Measurements from ENCODE around the gene YWHAH. TPM values are rescaled to one million over a fixed set of nuclear protein-coding genes. Genes with fewer than 3 reads are reported as not detected.

The YWHAH gene
- total and polyA plus RNA-seq, 9 of the 15 experiments (the other 6 are each of a cell fraction or from before 2014, with no cell fraction given) = 32.0 to 177 (median 114) TPM

DNA sequence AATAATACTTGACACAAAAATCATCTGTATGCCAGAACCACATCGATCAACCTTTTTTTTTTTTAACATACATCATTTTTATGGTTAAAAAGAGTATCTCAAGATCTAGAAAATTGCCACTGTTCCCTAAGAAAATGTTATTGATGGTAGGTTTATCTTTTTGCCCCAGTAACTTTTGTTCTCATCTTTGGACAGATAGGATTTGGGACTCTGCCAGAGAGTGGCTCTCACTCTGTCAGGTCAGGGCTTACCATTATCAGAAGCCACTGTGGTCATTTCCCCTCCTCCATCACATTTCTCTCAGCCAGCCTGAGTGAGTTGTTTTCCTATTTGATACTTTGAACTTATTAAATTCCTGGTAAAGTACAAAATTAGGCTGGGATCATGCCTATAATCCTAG lies 47.9 kb upstream of the YWHAH start (continued):
- TF ChIP-seq TBP (optimal IDR thresholded peaks at IDR 0.05; ENCODE audit: low read depth, low read length) (no peak), NFIC (IDR thresholded peaks at IDR 0.05) (peak; percentile 96), ETV6 (IDR thresholded peaks at IDR 0.05; ENCODE audit: borderline replicate concordance in 1 of 2, low read depth in 2 of 2, low read length in 1 of 2) (no peak), ETV6 (CRISPR knock-in tag; IDR thresholded peaks at IDR 0.05; ENCODE audit: borderline replicate concordance) (no peak), ZBED1 (IDR thresholded peaks at IDR 0.05) (no peak), TAL1 (IDR thresholded peaks at IDR 0.05) (peak; percentile 78), PCBP2 (IDR thresholded peaks at IDR 0.05; ENCODE audit: low read depth, low read length, poor library complexity, severe bottlenecking) (no peak), CEBPB (tag; IDR thresholded peaks at IDR 0.05) (no peak), NCOA6 (IDR thresholded peaks at IDR 0.05) (no peak), XRCC3 (IDR thresholded peaks at IDR 0.05) (no peak), TRIM24 (IDR thresholded peaks at IDR 0.05) (0 out of 4 replicates have a peak, but pooled peaks of 1 of the 2 experiments have one; percentile 45), ZNF77 (CRISPR knock-in tag; IDR thresholded peaks at IDR 0.05) (no peak), ZNF212 (CRISPR knock-in tag; IDR thresholded peaks at IDR 0.05) (no peak), PHB (CRISPR knock-in tag; IDR thresholded peaks at IDR 0.05) (no peak), ZC3H11A (IDR thresholded peaks at IDR 0.05; ENCODE audit: low read depth, low read length) (no peak), ARID2 (IDR thresholded peaks at IDR 0.05) (no peak), NCOR1 (IDR thresholded peaks at IDR 0.05) (peak; percentile 80), TRIM28 (IDR thresholded peaks at IDR 0.05) (no peak), CBFB (CRISPR knock-in tag; IDR thresholded peaks at IDR 0.05) (no peak), ZNF146 (CRISPR knock-in tag; IDR thresholded peaks at IDR 0.05; ENCODE audit: unreplicated experiment) (no peak), MEF2D (tag; conservative IDR thresholded peaks at IDR 0.05; ENCODE audit: low read depth) (no peak), ETV1 (tag; conservative IDR thresholded peaks at IDR 0.05; ENCODE audit: low read depth) (no peak), TCFL5 (CRISPR knock-in tag; conservative IDR thresholded peaks at IDR 0.05) (no peak), RNF2 (IDR thresholded peaks at IDR 0.05) (0 out of 2 replicates have a peak, but pooled peaks have one; percentile 25), TARDBP (IDR thresholded peaks at IDR 0.05) (no peak), ZSCAN32 (CRISPR knock-in tag; IDR thresholded peaks at IDR 0.05) (no peak)
- TF ChIP-seq, protein P1, sequence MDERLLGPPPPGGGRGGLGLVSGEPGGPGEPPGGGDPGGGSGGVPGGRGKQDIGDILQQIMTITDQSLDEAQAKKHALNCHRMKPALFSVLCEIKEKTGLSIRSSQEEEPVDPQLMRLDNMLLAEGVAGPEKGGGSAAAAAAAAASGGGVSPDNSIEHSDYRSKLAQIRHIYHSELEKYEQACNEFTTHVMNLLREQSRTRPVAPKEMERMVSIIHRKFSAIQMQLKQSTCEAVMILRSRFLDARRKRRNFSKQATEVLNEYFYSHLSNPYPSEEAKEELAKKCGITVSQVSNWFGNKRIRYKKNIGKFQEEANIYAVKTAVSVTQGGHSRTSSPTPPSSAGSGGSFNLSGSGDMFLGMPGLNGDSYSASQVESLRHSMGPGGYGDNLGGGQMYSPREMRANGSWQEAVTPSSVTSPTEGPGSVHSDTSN (CRISPR knock-in tag; IDR thresholded peaks at IDR 0.05; ENCODE audit: low read depth) = no peak
- TF ChIP-seq, protein P1 (tag; conservative IDR thresholded peaks at IDR 0.05; ENCODE audit: low read depth) = peak; percentile 77
- TF ChIP-seq, protein P2, sequence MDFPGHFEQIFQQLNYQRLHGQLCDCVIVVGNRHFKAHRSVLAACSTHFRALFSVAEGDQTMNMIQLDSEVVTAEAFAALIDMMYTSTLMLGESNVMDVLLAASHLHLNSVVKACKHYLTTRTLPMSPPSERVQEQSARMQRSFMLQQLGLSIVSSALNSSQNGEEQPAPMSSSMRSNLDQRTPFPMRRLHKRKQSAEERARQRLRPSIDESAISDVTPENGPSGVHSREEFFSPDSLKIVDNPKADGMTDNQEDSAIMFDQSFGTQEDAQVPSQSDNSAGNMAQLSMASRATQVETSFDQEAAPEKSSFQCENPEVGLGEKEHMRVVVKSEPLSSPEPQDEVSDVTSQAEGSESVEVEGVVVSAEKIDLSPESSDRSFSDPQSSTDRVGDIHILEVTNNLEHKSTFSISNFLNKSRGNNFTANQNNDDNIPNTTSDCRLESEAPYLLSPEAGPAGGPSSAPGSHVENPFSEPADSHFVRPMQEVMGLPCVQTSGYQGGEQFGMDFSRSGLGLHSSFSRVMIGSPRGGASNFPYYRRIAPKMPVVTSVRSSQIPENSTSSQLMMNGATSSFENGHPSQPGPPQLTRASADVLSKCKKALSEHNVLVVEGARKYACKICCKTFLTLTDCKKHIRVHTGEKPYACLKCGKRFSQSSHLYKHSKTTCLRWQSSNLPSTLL (IDR thresholded peaks at IDR 0.05) = no peak
- TF ChIP-seq, protein P3, sequence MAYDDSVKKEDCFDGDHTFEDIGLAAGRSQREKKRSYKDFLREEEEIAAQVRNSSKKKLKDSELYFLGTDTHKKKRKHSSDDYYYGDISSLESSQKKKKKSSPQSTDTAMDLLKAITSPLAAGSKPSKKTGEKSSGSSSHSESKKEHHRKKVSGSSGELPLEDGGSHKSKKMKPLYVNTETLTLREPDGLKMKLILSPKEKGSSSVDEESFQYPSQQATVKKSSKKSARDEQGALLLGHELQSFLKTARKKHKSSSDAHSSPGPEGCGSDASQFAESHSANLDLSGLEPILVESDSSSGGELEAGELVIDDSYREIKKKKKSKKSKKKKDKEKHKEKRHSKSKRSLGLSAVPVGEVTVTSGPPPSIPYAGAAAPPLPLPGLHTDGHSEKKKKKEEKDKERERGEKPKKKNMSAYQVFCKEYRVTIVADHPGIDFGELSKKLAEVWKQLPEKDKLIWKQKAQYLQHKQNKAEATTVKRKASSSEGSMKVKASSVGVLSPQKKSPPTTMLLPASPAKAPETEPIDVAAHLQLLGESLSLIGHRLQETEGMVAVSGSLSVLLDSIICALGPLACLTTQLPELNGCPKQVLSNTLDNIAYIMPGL (CRISPR knock-in tag; IDR thresholded peaks at IDR 0.05) = no peak
